ENCODE measurements around the gene MRTFA.
"Not testable (repeated sequence)": the region's sequence is repeated elsewhere in the genome, so short reads cannot be mapped to it uniquely, and the experiment has no call there.

The MRTFA gene

DNA sequence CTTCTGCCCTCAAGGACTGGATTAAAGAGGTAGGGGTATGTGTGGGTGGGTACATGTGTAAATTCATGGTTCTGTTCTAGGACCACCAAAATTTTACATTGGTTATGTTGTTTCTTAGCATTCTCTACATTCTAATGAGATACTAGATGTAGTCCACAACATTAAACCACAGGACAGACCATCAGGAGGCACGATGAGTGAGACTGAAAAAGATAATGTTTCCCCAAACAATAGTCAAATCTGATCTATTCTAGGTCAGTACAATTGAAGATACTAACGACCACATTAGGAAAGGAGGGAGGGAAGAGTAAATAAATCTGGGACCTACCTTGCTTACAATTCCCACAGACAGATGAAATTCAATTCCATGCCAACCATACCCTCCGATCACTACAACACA, 42.2 kb downstream of the MRTFA start:
- no peak for DNase-seq

DNA sequence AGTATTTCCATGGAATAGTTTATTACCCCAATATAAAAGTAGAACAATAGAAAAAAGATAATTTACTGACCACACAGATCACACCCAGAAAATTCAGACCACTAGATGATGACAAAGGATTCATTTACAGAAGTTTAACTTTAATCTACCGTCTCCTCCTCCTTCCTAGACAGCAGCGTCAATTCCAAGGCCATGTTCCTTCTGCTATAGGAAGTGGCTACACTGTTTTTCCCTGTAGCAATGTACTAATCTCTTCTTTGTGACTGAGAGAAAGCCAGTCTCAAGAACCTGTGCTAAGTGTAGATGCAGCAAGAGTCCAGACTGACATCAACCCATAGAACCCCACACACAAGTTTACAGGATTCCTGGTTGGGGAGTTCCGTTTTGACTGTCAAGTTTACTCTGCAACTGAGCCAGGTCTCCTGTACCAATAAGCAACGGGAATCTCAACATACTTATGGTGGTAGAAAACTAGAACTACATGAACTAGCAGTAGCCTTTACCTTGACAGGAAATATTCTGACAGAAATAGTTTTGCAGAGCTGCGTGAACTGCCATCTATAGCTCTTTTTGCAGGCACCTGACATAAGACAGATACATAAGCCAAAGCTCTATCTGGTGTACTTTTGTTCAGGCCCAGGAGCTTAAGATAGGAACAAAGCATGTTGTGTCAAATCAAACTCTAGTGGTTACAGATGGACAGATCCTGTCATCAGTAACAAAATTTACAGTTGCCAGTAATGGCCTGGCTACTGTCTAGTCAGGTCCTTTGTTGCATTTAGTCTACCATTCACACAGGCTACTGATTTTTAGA, 42.9 kb downstream of the MRTFA start:
- DNase-seq: no peak

DNA sequence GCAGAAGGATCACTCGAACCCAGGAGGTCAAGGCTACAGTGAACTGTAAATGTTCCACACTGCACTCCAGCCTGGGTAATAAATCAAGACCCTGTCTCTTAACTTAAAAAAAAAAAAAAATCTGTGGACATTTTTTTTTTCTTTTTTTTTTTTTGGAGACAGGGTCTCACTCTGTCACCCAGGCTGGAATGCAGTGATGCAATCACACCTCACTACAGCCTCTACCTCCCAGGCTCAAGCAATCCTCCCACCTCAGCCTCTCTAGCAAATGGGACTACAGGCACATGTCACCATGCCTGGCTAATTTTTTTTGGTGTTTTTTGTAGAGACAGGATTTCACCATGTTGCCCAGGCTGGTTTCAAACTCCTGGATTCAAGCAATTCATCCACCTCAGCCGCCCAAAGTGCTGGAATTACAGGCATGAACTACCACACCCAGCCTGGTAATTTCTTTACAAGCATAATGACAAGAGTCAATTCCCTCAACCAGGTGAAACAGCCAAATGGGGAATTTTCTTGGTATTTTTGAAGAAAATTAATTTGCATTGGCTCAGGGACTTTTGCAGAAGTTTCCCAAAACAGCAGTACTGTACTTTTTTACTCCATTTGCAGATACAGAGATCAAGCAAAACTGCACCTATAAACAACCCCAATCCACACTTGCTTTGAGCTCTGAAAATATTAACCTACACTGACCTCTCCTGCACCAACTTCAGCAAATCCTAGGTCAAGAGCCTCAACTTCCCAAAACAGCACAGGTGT, 44.0 kb downstream of the MRTFA start:
- DNase-seq: no peak

DNA sequence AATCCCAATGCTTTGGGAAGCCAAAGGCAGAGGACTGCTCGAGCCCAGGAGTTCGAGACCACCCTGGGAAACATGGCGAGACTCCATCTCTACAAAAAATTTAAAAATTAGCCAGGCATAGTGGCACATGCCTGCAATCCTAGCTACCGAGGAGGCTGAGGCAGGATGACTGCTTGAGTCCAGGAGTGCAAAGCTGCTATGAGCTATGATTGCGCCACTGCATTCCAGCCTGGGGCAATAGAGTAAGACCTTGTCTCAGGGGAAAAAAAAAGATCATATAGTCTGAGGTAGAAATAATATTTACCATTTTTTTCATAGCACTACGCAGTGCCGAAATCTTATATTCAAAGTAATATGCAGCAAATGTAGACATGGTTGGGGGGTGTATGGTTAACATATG, 47.8 kb downstream of the MRTFA start:
- no peak for DNase-seq

DNA sequence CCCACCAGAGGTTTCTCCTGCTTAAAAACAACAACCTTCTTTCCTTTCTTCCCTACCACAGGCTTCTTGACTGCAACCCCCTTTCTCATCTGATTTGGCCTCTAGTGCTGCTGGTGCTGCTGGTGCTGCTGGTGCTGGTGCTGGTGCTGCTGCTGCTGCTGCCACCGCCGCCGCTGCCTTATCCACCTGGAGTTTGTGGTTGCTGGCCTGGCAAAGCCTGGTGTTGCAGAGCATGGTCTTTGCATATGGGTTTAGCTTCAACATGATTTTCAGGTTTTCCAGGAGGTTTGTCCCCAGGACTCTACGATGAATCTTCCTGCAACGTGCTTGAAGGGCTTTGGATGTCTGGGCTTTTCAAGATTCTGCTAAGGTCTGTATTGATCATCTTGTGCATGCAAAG, 49.7 kb downstream of the MRTFA start:
- no peak for DNase-seq

DNA sequence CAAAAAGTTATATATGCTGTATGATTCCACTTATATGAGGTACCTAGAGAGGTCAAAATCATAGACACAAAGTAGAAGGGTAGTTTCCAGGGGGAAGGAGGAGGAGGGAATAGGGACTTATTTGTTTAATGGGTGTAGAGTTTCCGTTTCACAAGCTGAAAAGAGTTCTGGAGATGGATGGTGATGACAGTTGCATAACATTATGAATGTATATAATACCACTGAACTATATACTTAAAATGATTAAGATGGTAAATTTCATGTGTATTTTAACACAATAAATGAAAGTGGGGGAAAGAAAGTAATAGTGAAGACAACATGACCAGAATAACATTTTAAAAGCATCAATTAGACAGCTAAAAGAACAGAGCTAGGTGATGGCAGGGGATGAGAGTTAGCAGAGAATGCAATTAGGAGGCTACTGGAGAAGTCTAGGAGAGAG, 51.2 kb downstream of the MRTFA start:
- DNase-seq: no peak

DNA sequence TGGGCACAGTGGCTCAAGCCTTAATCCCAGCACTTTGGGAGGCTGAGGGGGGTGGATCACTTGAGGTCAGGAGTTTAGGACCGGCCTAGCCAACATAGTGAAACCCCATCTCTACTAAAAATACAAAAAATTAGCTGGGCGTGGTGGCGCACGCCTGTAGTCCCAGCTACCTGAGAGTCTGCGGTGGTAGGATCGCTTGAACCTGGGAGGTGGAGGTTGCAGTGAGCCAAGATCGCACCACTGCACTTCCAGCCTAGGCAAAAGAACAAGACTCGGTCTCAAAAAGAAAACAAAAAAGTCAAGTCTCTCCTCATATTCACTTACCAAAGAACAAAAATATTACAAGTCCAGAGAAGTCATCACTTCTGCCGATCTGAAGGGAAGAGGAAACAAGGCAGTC, 51.8 kb downstream of the MRTFA start:
- DNase-seq: not testable (repeated sequence)

DNA sequence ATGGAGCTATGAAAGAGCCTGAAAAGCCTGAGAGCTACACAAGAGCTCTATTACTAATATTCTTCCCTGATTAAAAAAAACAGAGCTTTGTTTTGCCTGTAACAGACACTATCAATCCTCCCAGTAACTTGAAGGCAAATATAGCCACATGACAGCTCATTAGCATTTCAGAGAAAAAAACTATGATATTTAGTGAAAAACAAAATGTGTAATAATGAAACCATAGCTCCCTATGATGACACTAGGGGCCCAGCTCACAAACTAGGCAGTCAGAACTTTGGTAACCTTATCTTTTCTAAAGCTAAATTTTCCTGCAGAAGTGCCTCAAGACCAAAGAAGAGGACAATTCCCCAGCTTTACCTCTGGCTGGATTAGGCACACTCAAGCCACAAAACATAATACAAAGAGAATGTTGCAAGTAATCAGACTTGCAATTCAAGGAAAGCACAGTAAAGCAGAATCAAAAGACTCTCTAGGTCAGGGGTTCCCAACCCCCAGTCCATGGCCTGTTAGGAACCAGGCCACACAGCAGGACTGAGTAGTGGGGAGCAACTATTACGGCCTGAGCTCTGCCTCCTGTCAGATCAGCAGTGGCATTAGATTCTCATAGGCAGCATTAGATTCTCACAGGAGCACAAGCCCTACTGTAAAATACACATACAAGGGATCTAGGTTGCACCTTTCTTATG, 53.3 kb downstream of the MRTFA start:
- DNase-seq: no peak

DNA sequence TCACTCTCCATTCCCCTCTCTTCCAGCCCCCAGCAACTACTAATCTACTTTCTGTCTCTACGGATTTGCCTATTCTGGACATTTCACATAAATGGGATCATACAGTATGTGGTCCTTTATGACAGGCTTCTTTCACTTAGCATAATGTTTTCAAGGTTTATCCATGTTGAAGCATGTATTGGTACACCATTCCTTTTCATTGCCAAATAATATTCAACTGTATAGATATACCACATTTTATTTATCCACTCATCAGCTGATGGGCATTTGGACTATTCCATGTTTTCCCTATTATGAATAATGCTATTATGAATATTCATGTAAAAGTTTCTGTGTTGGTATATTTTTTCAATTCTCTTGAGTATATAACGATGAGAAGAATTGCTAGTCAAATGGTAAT, 54.5 kb downstream of the MRTFA start:
- DNase-seq: no peak

DNA sequence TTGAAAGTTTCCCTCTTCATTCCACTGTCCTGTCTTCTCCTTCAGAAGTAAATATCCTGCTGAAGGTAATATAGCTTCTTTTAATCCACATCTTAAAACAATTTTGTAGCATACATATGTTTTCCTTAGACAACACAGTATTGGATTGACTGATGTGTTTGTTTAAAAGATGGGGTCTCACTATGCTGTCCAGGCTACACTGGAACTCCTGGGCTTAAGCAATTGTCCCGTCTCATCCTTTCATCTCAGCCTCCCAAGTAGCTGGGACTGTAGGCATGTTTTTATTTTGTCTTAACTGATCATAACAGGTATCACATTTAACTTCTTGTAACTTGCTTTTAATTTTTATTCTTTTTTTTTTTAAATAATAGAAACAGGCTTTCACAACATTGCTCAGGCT, 55.9 kb downstream of the MRTFA start:
- no peak for DNase-seq

DNA sequence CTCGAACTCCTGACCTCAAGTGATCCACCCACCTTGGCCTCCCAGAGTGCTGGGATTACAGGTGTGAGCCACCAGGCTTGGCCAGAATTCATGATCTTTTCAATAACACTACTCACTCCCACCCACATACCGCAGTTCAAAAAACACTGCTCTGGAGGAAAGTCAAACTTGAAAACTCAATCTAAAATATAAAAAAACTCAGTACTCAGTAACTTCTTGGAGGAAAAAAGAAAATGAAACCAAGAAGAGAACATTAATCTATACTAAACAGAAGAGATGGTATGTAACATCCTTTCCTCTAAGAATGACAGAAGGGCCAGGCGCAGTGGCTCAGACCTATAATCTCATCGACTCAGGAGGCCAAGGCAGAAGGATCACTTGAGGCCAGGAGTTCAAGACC, 58.3 kb downstream of the MRTFA start:
- no peak for DNase-seq

DNA sequence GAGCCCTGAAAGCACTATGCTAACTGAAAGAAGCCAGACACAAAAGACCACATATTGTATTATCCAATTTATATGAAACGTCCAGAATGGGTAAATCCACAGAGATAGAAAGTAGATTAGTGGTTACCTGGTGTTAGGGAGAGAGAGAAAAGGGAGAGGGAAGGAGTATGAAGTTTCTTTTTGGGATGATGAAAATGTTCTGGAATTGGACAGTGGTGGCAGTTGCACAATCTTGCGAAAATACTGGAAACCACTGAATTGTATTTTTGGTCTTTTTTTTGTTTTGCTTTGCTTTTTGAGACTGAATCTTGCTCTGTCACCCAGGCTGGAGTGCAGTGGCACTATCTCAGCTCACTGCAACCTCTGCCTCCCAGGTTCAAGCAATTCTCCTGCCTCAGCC, 63.5 kb downstream of the MRTFA start:
- DNase-seq: no peak

DNA sequence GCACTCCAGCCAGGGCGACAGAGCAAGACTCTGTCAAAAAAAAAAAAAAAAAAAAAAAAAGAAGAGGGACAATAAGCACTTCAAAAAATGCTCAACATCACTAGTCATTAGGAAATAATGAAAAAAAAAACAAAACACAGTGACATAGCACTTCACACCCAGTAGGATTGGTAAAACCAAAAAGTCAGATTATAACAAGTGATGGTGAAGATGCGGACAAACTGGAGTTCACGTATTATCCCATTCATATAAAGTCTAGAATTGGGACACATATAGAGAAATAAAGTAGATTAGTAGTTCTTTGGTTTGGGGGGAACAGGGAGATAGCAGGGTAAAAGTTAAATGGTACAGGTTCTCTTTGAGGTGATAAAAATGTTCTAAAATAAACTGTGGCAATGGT, 64.6 kb downstream of the MRTFA start:
- DNase-seq: no peak

DNA sequence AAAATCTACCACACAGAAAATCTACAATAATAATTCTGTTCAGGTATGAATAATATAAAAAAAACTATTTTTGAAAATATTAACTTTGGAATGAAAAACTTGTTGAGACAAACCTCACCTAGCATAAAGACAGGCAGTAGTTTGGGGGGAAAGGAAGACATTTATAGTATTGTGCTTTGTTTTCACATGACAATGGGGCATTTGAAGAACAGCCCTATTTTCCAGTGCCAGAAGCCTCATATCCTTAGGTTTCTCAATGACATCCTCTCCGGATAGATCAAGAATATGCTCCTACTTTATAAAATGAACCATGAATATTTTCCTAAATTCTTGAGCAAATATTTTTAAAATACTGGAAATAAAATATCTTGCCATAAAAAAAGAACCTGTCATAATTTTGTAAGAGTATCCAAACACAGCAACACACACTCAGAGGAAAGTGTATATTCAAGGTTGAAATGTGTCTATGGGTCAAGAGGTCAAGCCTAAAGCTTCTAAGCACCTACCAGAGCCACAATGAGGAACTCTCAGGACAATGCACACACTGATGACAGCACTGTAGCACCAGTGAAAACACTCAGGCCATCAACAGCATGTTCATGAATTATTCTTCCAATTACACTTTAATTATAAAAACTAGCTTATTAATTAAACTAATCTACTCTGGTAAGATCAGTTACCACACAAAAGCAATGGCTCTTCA, 68.7 kb downstream of the MRTFA start:
- no peak for DNase-seq

DNA sequence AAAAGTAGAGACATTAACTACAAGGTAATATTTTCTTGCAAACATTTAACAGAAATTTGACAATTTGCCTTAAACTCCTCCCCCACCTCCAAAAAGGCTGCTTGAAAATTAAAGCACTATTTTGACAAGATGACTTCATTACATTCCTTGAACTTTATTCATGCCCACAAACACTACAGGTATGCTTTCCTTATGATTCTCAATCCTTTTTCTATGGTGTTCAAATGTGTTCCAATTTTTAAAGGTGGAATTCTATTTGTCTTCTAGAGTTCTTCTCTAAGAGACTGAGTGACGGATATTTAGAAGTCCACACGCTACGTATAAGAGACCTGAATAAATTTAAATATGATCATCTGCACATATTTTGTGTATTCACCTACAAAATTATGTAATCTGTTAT, 69.4 kb downstream of the MRTFA start:
- no peak for DNase-seq

DNA sequence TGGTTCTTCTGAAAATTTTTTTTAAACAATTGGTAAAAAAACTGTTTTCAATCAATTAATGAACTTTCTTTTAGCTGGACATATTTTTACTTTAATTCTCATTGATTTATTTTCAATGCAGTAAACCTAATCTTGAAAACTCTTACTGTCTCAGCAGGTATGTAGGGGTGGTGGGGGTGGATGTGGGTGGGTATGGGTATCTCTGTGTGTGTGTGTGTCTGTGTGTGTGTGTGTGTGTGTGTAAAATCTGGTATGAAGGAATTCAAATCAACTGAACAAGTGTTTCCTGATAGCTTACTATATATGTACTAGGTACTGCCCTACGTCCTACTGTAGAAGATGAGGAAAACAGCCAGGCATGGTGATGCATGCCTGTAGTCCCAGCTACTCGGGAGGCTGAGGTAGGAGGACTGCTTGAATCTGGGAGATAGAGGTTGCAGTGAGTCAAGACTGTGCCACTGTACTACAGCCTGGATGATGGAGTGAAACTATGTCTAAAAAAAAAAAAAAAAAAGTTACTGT, 75.5 kb downstream of the MRTFA start:
- no peak for DNase-seq

DNA sequence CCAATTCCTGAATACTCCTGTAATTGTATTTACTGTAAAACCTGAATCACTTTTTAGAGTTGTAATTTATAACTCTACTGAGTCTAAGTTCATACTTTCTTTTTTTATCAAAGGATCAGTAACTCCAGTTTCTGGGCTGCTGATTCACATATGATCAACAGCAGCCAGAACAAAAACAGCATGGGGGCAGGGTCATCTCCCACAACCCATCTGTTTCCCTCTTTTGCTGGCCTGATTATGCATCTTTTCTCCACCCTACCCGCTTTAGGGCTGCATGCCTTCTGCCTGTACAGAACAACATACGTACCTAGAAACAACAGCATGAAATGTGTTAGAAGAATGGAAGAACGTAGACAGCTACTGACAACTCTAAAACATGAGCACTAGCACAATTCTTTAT, 76.0 kb downstream of the MRTFA start:
- DNase-seq: no peak

DNA sequence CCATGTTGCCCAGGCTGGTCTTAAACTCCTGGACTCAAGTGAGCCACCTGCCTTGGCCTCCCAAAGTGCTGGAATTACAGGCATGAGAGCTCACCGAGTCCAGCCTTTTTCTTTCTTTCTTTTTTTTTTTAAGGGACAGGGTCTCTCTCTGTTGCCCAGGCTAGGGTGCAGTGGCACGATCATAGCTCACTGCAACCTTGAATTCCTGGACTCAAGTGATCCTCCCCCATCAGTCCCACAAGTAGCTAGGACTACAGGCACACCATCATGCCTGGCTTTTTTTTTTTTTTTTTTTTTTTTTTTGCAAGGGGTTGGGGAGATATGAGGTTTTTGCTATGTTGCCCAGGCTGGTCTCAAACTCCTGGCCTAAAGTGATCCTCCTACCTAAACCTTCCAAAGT, 78.5 kb downstream of the MRTFA start:
- DNase-seq: no peak

DNA sequence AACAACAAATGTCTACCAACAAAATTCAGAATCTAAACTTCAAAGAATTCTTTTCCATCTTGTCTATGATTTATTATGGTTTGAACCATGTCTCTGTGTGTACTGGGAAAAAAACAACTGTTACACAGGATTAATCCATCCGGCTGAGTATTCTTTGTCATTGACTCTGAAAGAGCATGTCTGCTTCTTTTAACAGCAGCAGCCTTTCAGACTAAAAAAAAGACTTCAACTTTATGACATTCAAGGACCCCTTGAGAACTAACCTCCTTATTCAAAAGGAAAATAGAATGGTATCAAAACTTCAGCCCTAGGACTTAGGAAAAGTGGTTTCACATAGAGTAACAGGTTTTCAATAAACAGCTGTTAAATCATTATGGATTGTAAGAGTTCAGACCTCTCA, 79.9 kb downstream of the MRTFA start:
- DNase-seq: no peak

DNA sequence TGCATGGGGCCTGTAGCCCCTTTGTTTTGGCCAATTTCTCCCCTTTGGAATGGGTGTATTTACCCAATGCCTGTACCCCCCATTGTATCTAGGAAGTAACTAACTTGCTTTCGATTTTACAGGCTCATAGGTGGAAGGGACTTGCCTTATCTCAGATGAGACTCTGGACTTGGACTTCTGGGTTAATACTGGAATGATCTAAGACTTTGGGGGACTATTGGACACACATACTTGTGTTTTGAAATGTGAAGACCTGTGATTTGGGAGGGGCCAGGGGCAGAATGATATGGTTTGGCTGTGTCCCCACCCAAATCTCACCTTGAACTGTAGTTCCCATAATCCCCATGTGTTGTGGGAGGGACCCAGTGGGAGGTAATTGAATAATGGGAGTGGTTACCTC, 82.5 kb downstream of the MRTFA start:
- not testable (repeated sequence) for DNase-seq

DNA sequence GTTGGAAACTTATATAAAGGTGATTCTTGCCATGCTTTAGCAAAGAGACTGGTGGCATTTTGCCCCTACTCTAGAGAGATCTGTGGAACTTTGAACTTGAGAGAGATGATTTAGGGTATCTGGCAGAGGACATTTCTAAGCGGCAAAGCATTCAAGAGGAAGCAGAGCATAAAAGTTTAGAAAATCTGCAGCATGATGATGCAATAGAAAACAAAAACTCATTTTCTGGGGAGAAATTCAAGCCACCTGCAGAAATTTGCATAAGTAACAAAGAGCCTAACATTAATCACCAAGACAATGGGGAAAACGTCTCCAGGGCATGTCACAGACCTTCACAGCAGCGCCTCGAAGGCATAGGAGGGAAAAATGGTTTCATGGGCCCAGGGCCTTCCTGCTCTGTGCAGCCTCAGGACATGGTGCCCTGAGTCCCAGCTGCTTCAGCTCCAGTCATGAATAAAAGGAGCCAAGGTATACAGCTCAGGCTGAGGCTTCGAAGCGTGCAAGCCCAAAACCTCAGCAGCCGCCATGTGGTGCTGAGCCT, 83.4 kb downstream of the MRTFA start:
- no peak for DNase-seq

DNA sequence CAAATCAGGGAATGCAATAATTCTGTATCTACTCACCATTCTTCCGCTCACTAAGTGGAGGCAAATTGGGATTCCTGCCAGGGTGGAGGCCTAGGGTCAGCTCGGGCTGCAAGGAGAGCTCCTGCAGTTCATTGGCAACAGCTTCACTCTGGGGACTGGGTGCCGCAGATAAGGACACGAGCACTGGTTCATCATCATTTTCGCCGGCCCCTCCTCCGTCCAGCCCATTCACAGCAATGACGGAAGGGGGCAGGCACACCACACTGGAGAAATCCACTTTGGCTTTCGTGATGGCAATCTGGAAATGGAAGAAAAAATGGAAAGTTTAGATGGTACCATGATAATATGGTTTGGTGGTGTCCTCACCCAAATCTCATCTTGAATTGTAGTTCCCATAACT, 84.4 kb downstream of the MRTFA start:
- DNase-seq: no peak

DNA sequence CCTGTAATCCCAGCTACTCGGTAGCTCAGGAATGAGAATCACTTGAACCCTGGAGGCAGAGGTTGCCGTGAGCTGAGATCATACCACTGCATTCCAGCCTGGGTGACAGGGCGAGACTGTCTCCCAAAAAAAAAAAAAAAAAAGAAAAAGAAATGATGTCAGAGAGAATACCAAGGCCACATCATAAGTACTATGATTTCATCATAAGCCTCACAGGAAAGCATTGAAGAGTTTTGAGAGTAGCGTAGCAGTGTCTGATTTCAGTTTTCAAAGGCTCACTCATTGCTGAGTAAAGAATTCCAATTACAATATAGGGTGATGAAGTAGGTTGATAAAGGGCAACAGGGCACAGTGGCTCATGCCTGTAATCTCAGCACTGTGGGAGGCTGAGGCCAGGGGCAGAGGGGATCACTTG, 88.8 kb downstream of the MRTFA start:
- DNase-seq: no peak
